IMR-90 (cell line): Measurements from ENCODE around the gene IL17RE. TPM values are rescaled to one million over a fixed set of nuclear protein-coding genes. Genes with fewer than 3 reads are reported as not detected.
A peak's percentile ranks its signal among the peaks of the same experiment; 100 is the strongest.

ENCODE experiments used
- ATAC-seq: fragments of 200-7000 bp; cut with Tn5 transposase; 2 replicates; pipeline ENCODE4 v1.9.1; 2020; ENCODE audit warnings: low read depth, mild to moderate bottlenecking, moderate library complexity
- BruUV-seq: library from RNA; stranded (reverse); fragments of 400-500 nt; replicated peaks from 2 replicates; lab custom pipeline; 2021; lab: Mats Ljungman, UMichigan
- CTCF ChIA-PET: fragments of 300-600 bp; formaldehyde crosslinking; extraction: SDS; loops from one replicate; lab custom pipeline; 2021; ENCODE audit warnings: antibody characterized with exemption; lab: Yijun Ruan, JAX
- POLR2A ChIA-PET: fragments of 300-600 bp; sonication (Branson Sonifier 250); formaldehyde crosslinking; loops from one replicate; lab custom pipeline; 2022; ENCODE audit warnings: antibody characterized with exemption; ENCODE audit not compliant: unreplicated experiment; lab: Charles Lee
- DNase-seq: peaks from one replicate; pipeline ENCODE4 v3.0.0; 2013
- H2AFZ ChIP-seq: replicated peaks from 2 replicates; pipeline ENCODE3; 2013; ENCODE audit warnings: low read length, mild to moderate bottlenecking; ENCODE audit not compliant: poor library complexity
- H2AK5ac ChIP-seq: 2 replicates; pipeline ENCODE4 v1.6.1; 2013; ENCODE audit warnings: low read depth, low read length, inconsistent platforms
- H2AK9ac ChIP-seq: replicated peaks from 2 replicates; pipeline ENCODE3; 2013; ENCODE audit warnings: mild to moderate bottlenecking, low read depth, low read length, moderate library complexity; ENCODE audit not compliant: poor library complexity
- H2BK120ac ChIP-seq: 2 replicates; pipeline ENCODE4 v1.6.1; 2013; ENCODE audit warnings: low read depth, low read length, inconsistent platforms
- H2BK15ac ChIP-seq: 3 replicates; pipeline ENCODE4 v1.6.1; 2013; ENCODE audit warnings: low read depth, low read length, inconsistent platforms
- H2BK20ac ChIP-seq: 2 replicates; pipeline ENCODE4 v1.6.1; 2013; ENCODE audit warnings: low read depth, mild to moderate bottlenecking, inconsistent platforms, low read length, moderate library complexity
- H2BK5ac ChIP-seq: 2 replicates; pipeline ENCODE4 v1.6.1; 2013; ENCODE audit warnings: mild to moderate bottlenecking, low read depth, low read length, inconsistent platforms; ENCODE audit not compliant: poor library complexity, severe bottlenecking
- H3K14ac ChIP-seq: replicated peaks from 2 replicates; pipeline ENCODE4 v1.6.1; 2013; ENCODE audit warnings: low read depth, low read length, inconsistent platforms
- H3K18ac ChIP-seq: 2 replicates; pipeline ENCODE4 v1.6.1; 2013; ENCODE audit warnings: low read depth, low read length, control low read depth
- H3K23ac ChIP-seq: 2 replicates; pipeline ENCODE4 v1.6.1; 2013; ENCODE audit warnings: low read depth, low read length, inconsistent platforms
- H3K27ac ChIP-seq: 2 replicates; pipeline ENCODE4 v1.5.1; 2013; ENCODE audit warnings: mild to moderate bottlenecking, control low read depth, low read length; ENCODE audit not compliant: insufficient read depth
- H3K27me3 ChIP-seq: 2 replicates; pipeline ENCODE4 v1.6.1; 2013; ENCODE audit warnings: low read length; ENCODE audit not compliant: control insufficient read depth, insufficient read depth
- H3K36me3 ChIP-seq: 2 replicates; pipeline ENCODE4 v1.6.1; 2013; ENCODE audit warnings: low read length, mixed read lengths; ENCODE audit not compliant: control insufficient read depth, insufficient read depth
- H3K4ac ChIP-seq: 2 replicates; pipeline ENCODE4 v1.6.1; 2013; ENCODE audit warnings: low read depth, low read length, inconsistent platforms
- H3K4me1 ChIP-seq: 2 replicates; pipeline ENCODE4 v1.6.1; 2013; ENCODE audit warnings: low read length, mixed read lengths; ENCODE audit not compliant: control insufficient read depth, insufficient read depth
- H3K4me2 ChIP-seq: 2 replicates; pipeline ENCODE4 v1.6.1; 2013; ENCODE audit warnings: low read depth, mild to moderate bottlenecking, control low read depth, low read length, moderate library complexity
- H3K4me3 ChIP-seq: 2 replicates; pipeline ENCODE4 v1.5.1; 2013; ENCODE audit warnings: low read depth, mild to moderate bottlenecking, control low read depth, low read length, moderate library complexity; ENCODE audit not compliant: insufficient read depth
- H3K56ac ChIP-seq: 2 replicates; pipeline ENCODE4 v1.6.1; 2013; ENCODE audit warnings: low read length, inconsistent platforms; ENCODE audit not compliant: insufficient read depth; ENCODE audit errors: extremely low read depth
- H3K79me1 ChIP-seq, 2 experiments: 2 replicates each; pipeline ENCODE4 v1.6.1; 2013; ENCODE audit warnings: low read length in 2 of 2, inconsistent platforms in 1 of 2, low read depth in 1 of 2
- H3K9ac ChIP-seq: 2 replicates; pipeline ENCODE4 v1.6.1; 2013; ENCODE audit warnings: low read depth, low read length, control low read depth
- H3K9me1 ChIP-seq: 2 replicates; pipeline ENCODE4 v1.6.1; 2013; ENCODE audit warnings: low read length, inconsistent platforms; ENCODE audit not compliant: insufficient read depth
- H3K9me3 ChIP-seq: 2 replicates; pipeline ENCODE4 v1.6.1; 2013; ENCODE audit warnings: low read length; ENCODE audit not compliant: control insufficient read depth, insufficient read depth
- H4K20me1 ChIP-seq: 2 replicates; pipeline ENCODE4 v1.6.1; 2013; ENCODE audit warnings: low read length, inconsistent platforms; ENCODE audit not compliant: insufficient read depth
- H4K5ac ChIP-seq: 2 replicates; pipeline ENCODE4 v1.6.1; 2013; ENCODE audit warnings: mild to moderate bottlenecking, low read depth, low read length, control low read depth
- H4K8ac ChIP-seq, 2 experiments: 2 replicates each; pipeline ENCODE4 v1.6.1; 2013; ENCODE audit warnings: low read depth in 2 of 2, low read length in 2 of 2, control low read depth in 1 of 2, inconsistent platforms in 1 of 2
- H4K91ac ChIP-seq: 2 replicates; pipeline ENCODE4 v1.6.1; 2013; ENCODE audit warnings: low read depth, low read length, inconsistent platforms; ENCODE audit not compliant: insufficient read depth
- SMC3 ChIP-seq: fragments of 150-350 bp; IDR thresholded peaks from 2 replicates; pipeline ENCODE4 v1.6.1; 2016; ENCODE audit warnings: low read depth, mild to moderate bottlenecking, antibody characterized with exemption, low read length, moderate library complexity
- whole genome bisulfite sequencing, 2 experiments: methylation state at CpG; one replicate each; pipeline versions ENCODE4 v1.1.5 to v1.1.7; 2013; ENCODE audit warnings: missing lambda C conversion rate in 2 of 2; ENCODE audit not compliant: insufficient read length in 1 of 2; ENCODE audit errors: extremely low coverage in 2 of 2; 5-methylcytosine and 5-hydroxymethylcytosine counted together
- dilution Hi-C: fragments of 300-500 bp; cut with HindIII; formaldehyde crosslinking; loops from one replicate; pipeline ENCODE4 v1.14.3; 2018; ENCODE audit warnings: low sequenced_read_pairs; ENCODE audit not compliant: unreplicated experiment
- in situ Hi-C: fragments of 300-500 bp; cut with MboI; formaldehyde crosslinking; loops from 3 replicates; pipeline ENCODE4 v1.14.3; 2019; ENCODE audit warnings: low sequenced_read_pairs, inconsistent platforms, mixed read lengths
- intact Hi-C: fragments of 100-400 bp; cut with micrococcal nuclease; formaldehyde crosslinking; loops from 2 replicates; pipeline ENCODE4 v1.10.0; 2022
- polyA plus RNA-seq, 3 experiments: library from polyadenylated mRNA; depleted of rRNA; stranded (reverse); fragments of >200 nt; gene quantifications; 2 replicates each; pipeline ENCODE4 v1.2.3, GENCODE V29; 2012; ENCODE audit warnings: low replicate concordance in 1 of 3
- total RNA-seq: library from RNA; depleted of rRNA; stranded (reverse); fragments of >200 nt; gene quantifications from 2 replicates; pipeline ENCODE4 v1.2.3, GENCODE V29; 2012

IL17RE gene
- total and polyA plus RNA-seq, 2 of the 4 experiments (the other 2 are of a cell fraction), result 0.90 to 7.2 TPM

- peaks cover 7 to 35% of the 10 kb centered on the region in 2 experiments; a peak in 3 of 4 replicates for H3K79me1 ChIP-seq
- BruUV-seq, result no TSS peak
- no peak for TF ChIP-seq SMC3
- no peaks in the 10 kb centered on the region for H4K20me1 ChIP-seq
- H3K9me1 ChIP-seq, result peaks cover 11% of the 10 kb centered on the region
- no peak overlapping the region for H3K27ac ChIP-seq
- H3K23ac ChIP-seq, result 0 out of 2 replicates have a peak overlapping the region, but pooled peaks have one; percentile 39
- H2BK20ac ChIP-seq, result no peak overlapping the region
- H4K91ac ChIP-seq, result no peak overlapping the region
- no peak overlapping the region for H3K56ac ChIP-seq
- ChIA-PET POLR2A (interaction anchor here (0.6 kb wide), 1 partner anchor 24 kb away, joined by 4 read pairs; the partner anchor contains the start of gene JAGN1), CTCF (interaction anchor here (0.6 kb wide), 1 partner anchor 11 kb away, joined by 3 read pairs; the partner anchor contains the start of gene IL17RE)
- H3K9ac ChIP-seq, result no peak overlapping the region
- H3K36me3 ChIP-seq, result no peaks in the 10 kb centered on the region
- no peak overlapping the region for H3K14ac ChIP-seq
- H2AK9ac ChIP-seq, result peak overlapping the region; percentile 79
- H2BK15ac ChIP-seq, result no peak overlapping the region
- H2AFZ ChIP-seq, result no peak overlapping the region
- ATAC-seq (no peak), DNase-seq (no peak)
- H3K4me3 ChIP-seq, result no peak overlapping the region
- H3K27me3 ChIP-seq, result no peaks in the 10 kb centered on the region
- H4K8ac ChIP-seq, result no peak overlapping the region; a peak in 1 of 4 replicates
- no peaks in the 10 kb centered on the region for H3K9me3 ChIP-seq
- H3K4me1 ChIP-seq, result peaks cover 32% of the 10 kb centered on the region
- no peak overlapping the region for H4K5ac ChIP-seq
- dilution Hi-C loops (no loop called here), in situ Hi-C loops (no loop called here), intact Hi-C loops (loop anchor here (2.0 kb wide), 1 partner anchor 65 kb away; no protein-coding TSS in a partner anchor)
- no peak overlapping the region; the same call in 1 of the 2 replicates for H3K4me2 ChIP-seq
- peak overlapping the region; percentile 11; the same call in 1 of the 2 replicates for H3K4ac ChIP-seq
- H2BK5ac ChIP-seq, result no peak overlapping the region
- peak overlapping the region; percentile 4; the same call in 1 of the 2 replicates for H2AK5ac ChIP-seq
- WGBS, 2 experiments, result no CpG with 5 or more reads among the region's 1 CpG
- no peak overlapping the region for H2BK120ac ChIP-seq
- H3K18ac ChIP-seq, result no peak overlapping the region
These were observed 11.4 kb downstream of the IL17RE start for GRCh38 chr3:9914011-9914410.
